HepG2 (cell line): ENCODE results near the gene SLC12A3. TPM values are rescaled to one million over a fixed set of nuclear protein-coding genes. Genes with fewer than 3 reads are reported as not detected.
A peak's percentile ranks its signal among the peaks of the same experiment; 100 is the strongest.

Source experiments
- AHDC1 ChIP-seq: sonication (generic); formaldehyde crosslinking; IDR thresholded peaks from 2 replicates; pipeline ENCODE4 v1.5.1; 2020; ENCODE audit warnings: mild to moderate bottlenecking, missing genetic modification reagents, borderline replicate concordance
- ARNTL ChIP-seq: sonication (generic); formaldehyde crosslinking; IDR thresholded peaks from 2 replicates; pipeline ENCODE4 v1.4.0; 2020; ENCODE audit warnings: mild to moderate bottlenecking, missing genetic modification reagents
- CBX5 ChIP-seq: sonication (generic); formaldehyde crosslinking; IDR thresholded peaks from 2 replicates; pipeline ENCODE4 v1.4.0; 2020; ENCODE audit warnings: missing genetic modification reagents, borderline replicate concordance
- MED1 ChIP-seq: sonication (generic); formaldehyde crosslinking; IDR thresholded peaks from 2 replicates; pipeline ENCODE4 v1.4.0; 2020; ENCODE audit warnings: missing genetic modification reagents
- NR1H2 ChIP-seq: sonication (generic); formaldehyde crosslinking; IDR thresholded peaks from 2 replicates; pipeline ENCODE4 v1.8.1; 2022; ENCODE audit warnings: low read depth, missing genetic modification reagents, borderline replicate concordance
- TEAD3 ChIP-seq: optimal IDR thresholded peaks from 2 replicates; pipeline ENCODE3; 2016; ENCODE audit warnings: borderline replicate concordance
- ZFP41 ChIP-seq: sonication (generic); formaldehyde crosslinking; IDR thresholded peaks from 2 replicates; pipeline ENCODE4 v1.4.0; 2020; ENCODE audit warnings: mild to moderate bottlenecking, missing genetic modification reagents, borderline replicate concordance
- ZNF530 ChIP-seq: sonication (generic); formaldehyde crosslinking; IDR thresholded peaks from 2 replicates; pipeline ENCODE4 v1.5.0; 2020; ENCODE audit warnings: low read depth, mild to moderate bottlenecking, missing genetic modification reagents
- polyA plus RNA-seq, 8 experiments: library from polyadenylated mRNA; depleted of rRNA in 3 of 8; stranded (reverse) in 7 of 8; unstranded in 1 of 8; fragments of >200 nt; fragmentation: Illumina TruSeq in 4 of 8; extraction: Trizol in 4 of 8; gene quantifications; 2 replicates each; pipeline versions ENCODE4 v1.2.1 to v1.2.3, GENCODE V29; 2011 to 2016; ENCODE audit warnings: low read depth in 4 of 8, missing spikeins in 1 of 8, mixed read lengths in 1 of 8; ENCODE audit not compliant: insufficient read depth in 1 of 8
- total RNA-seq, 5 experiments: library from RNA; depleted of rRNA; stranded (reverse); fragments of >200 nt; fragmentation: Illumina TruSeq; extraction: Trizol; gene quantifications; 2 replicates each; pipeline ENCODE4 v1.2.3, GENCODE V29; 2016; ENCODE audit warnings: low read depth in 1 of 5
- TF ChIP-seq, protein P1 (sequence below): sonication (generic); formaldehyde crosslinking; IDR thresholded peaks from 2 replicates; pipeline ENCODE4 v1.4.0; 2020; ENCODE audit warnings: mild to moderate bottlenecking, missing genetic modification reagents
- TF ChIP-seq, protein P2 (sequence below): sonication (generic); formaldehyde crosslinking; IDR thresholded peaks from 2 replicates; pipeline ENCODE4 v1.5.1; 2020; ENCODE audit warnings: missing genetic modification reagents, mild to moderate bottlenecking, borderline replicate concordance
- TF ChIP-seq, protein P3 (sequence below): sonication (generic); formaldehyde crosslinking; IDR thresholded peaks from 2 replicates; pipeline ENCODE4 v1.5.1; 2020; ENCODE audit warnings: mild to moderate bottlenecking, missing genetic modification reagents, moderate library complexity

Gene SLC12A3
- total and polyA plus RNA-seq, 2 of the 13 experiments (the other 11 are each of a cell fraction or from before 2014, with no cell fraction given) = 6.2 TPM; not detected in 1

DNA sequence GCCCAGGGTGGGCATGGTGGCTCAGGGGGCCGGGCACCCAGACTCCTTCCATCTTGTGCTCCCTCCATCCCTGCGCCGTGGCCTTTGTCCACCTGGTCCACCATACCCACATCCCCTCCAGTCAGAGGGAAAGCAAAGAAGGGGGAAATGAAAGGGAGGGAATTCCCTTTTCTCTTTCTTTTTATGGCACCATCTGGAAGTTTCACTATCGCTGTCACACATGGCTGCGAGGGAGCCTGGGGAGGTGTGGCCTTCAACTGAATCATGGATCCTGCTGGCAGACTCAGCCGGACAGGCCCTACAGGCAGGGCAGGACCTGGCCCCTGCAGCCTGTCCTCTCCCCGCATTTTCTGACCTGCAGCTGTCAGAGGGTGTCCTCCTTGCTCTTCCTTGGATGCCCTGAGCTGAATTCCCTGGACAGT, 6.2 kb downstream of the SLC12A3 start (continued):
- TF ChIP-seq, protein P1, sequence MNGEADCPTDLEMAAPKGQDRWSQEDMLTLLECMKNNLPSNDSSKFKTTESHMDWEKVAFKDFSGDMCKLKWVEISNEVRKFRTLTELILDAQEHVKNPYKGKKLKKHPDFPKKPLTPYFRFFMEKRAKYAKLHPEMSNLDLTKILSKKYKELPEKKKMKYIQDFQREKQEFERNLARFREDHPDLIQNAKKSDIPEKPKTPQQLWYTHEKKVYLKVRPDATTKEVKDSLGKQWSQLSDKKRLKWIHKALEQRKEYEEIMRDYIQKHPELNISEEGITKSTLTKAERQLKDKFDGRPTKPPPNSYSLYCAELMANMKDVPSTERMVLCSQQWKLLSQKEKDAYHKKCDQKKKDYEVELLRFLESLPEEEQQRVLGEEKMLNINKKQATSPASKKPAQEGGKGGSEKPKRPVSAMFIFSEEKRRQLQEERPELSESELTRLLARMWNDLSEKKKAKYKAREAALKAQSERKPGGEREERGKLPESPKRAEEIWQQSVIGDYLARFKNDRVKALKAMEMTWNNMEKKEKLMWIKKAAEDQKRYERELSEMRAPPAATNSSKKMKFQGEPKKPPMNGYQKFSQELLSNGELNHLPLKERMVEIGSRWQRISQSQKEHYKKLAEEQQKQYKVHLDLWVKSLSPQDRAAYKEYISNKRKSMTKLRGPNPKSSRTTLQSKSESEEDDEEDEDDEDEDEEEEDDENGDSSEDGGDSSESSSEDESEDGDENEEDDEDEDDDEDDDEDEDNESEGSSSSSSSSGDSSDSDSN (CRISPR knock-in tag) = 0 out of 2 replicates have a peak, but pooled peaks have one; percentile 13
- no peak for TF ChIP-seq NR1H2
- TF ChIP-seq ZNF530 (CRISPR knock-in tag) = no peak
- TF ChIP-seq, protein P2, sequence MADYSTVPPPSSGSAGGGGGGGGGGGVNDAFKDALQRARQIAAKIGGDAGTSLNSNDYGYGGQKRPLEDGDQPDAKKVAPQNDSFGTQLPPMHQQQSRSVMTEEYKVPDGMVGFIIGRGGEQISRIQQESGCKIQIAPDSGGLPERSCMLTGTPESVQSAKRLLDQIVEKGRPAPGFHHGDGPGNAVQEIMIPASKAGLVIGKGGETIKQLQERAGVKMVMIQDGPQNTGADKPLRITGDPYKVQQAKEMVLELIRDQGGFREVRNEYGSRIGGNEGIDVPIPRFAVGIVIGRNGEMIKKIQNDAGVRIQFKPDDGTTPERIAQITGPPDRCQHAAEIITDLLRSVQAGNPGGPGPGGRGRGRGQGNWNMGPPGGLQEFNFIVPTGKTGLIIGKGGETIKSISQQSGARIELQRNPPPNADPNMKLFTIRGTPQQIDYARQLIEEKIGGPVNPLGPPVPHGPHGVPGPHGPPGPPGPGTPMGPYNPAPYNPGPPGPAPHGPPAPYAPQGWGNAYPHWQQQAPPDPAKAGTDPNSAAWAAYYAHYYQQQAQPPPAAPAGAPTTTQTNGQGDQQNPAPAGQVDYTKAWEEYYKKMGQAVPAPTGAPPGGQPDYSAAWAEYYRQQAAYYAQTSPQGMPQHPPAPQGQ (CRISPR knock-in tag) = no peak
- TF ChIP-seq CBX5 (CRISPR knock-in tag) = 0 out of 2 replicates have a peak, but pooled peaks have one; percentile 18
- TF ChIP-seq, protein P3, sequence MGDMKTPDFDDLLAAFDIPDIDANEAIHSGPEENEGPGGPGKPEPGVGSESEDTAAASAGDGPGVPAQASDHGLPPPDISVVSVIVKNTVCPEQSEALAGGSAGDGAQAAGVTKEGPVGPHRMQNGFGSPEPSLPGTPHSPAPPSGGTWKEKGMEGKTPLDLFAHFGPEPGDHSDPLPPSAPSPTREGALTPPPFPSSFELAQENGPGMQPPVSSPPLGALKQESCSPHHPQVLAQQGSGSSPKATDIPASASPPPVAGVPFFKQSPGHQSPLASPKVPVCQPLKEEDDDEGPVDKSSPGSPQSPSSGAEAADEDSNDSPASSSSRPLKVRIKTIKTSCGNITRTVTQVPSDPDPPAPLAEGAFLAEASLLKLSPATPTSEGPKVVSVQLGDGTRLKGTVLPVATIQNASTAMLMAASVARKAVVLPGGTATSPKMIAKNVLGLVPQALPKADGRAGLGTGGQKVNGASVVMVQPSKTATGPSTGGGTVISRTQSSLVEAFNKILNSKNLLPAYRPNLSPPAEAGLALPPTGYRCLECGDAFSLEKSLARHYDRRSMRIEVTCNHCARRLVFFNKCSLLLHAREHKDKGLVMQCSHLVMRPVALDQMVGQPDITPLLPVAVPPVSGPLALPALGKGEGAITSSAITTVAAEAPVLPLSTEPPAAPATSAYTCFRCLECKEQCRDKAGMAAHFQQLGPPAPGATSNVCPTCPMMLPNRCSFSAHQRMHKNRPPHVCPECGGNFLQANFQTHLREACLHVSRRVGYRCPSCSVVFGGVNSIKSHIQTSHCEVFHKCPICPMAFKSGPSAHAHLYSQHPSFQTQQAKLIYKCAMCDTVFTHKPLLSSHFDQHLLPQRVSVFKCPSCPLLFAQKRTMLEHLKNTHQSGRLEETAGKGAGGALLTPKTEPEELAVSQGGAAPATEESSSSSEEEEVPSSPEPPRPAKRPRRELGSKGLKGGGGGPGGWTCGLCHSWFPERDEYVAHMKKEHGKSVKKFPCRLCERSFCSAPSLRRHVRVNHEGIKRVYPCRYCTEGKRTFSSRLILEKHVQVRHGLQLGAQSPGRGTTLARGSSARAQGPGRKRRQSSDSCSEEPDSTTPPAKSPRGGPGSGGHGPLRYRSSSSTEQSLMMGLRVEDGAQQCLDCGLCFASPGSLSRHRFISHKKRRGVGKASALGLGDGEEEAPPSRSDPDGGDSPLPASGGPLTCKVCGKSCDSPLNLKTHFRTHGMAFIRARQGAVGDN (CRISPR knock-in tag) = peak; percentile 63
- TF ChIP-seq MED1 = no peak
- TF ChIP-seq AHDC1 (CRISPR knock-in tag) = no peak
- TF ChIP-seq ARNTL (CRISPR knock-in tag) = no peak
- peak; percentile 43 for TF ChIP-seq TEAD3
- TF ChIP-seq ZFP41 (CRISPR knock-in tag) = no peak
